IMR-90 (cell line): ENCODE measurements around the gene GTF2H4. TPM values are rescaled to one million over a fixed set of nuclear protein-coding genes. Genes with fewer than 3 reads are reported as not detected.
A peak's percentile ranks its signal among the peaks of the same experiment; 100 is the strongest.

Source experiments
- ATAC-seq: fragments of 200-7000 bp; cut with Tn5 transposase; 2 replicates; pipeline ENCODE4 v1.9.1; 2020; ENCODE audit warnings: low read depth, mild to moderate bottlenecking, moderate library complexity
- BruUV-seq: library from RNA; stranded (reverse); fragments of 400-500 nt; replicated peaks from 2 replicates; lab custom pipeline; 2021; lab: Mats Ljungman, UMichigan
- CTCF ChIA-PET: fragments of 300-600 bp; formaldehyde crosslinking; extraction: SDS; loops from one replicate; lab custom pipeline; 2021; ENCODE audit warnings: antibody characterized with exemption; lab: Yijun Ruan, JAX
- POLR2A ChIA-PET: fragments of 300-600 bp; sonication (Branson Sonifier 250); formaldehyde crosslinking; loops from one replicate; lab custom pipeline; 2022; ENCODE audit warnings: antibody characterized with exemption; ENCODE audit not compliant: unreplicated experiment; lab: Charles Lee
- DNase-seq: peaks from one replicate; pipeline ENCODE4 v3.0.0; 2013
- H2AFZ ChIP-seq: replicated peaks from 2 replicates; pipeline ENCODE3; 2013; ENCODE audit warnings: low read length, mild to moderate bottlenecking; ENCODE audit not compliant: poor library complexity
- H2AK5ac ChIP-seq: 2 replicates; pipeline ENCODE4 v1.6.1; 2013; ENCODE audit warnings: low read depth, low read length, inconsistent platforms
- H2AK9ac ChIP-seq: replicated peaks from 2 replicates; pipeline ENCODE3; 2013; ENCODE audit warnings: mild to moderate bottlenecking, low read depth, low read length, moderate library complexity; ENCODE audit not compliant: poor library complexity
- H2BK120ac ChIP-seq: 2 replicates; pipeline ENCODE4 v1.6.1; 2013; ENCODE audit warnings: low read depth, low read length, inconsistent platforms
- H2BK15ac ChIP-seq: 3 replicates; pipeline ENCODE4 v1.6.1; 2013; ENCODE audit warnings: low read depth, low read length, inconsistent platforms
- H2BK20ac ChIP-seq: 2 replicates; pipeline ENCODE4 v1.6.1; 2013; ENCODE audit warnings: low read depth, mild to moderate bottlenecking, inconsistent platforms, low read length, moderate library complexity
- H2BK5ac ChIP-seq: 2 replicates; pipeline ENCODE4 v1.6.1; 2013; ENCODE audit warnings: mild to moderate bottlenecking, low read depth, low read length, inconsistent platforms; ENCODE audit not compliant: poor library complexity, severe bottlenecking
- H3K14ac ChIP-seq: replicated peaks from 2 replicates; pipeline ENCODE4 v1.6.1; 2013; ENCODE audit warnings: low read depth, low read length, inconsistent platforms
- H3K18ac ChIP-seq: 2 replicates; pipeline ENCODE4 v1.6.1; 2013; ENCODE audit warnings: low read depth, low read length, control low read depth
- H3K23ac ChIP-seq: 2 replicates; pipeline ENCODE4 v1.6.1; 2013; ENCODE audit warnings: low read depth, low read length, inconsistent platforms
- H3K27ac ChIP-seq: 2 replicates; pipeline ENCODE4 v1.5.1; 2013; ENCODE audit warnings: mild to moderate bottlenecking, control low read depth, low read length; ENCODE audit not compliant: insufficient read depth
- H3K27me3 ChIP-seq: 2 replicates; pipeline ENCODE4 v1.6.1; 2013; ENCODE audit warnings: low read length; ENCODE audit not compliant: control insufficient read depth, insufficient read depth
- H3K36me3 ChIP-seq: 2 replicates; pipeline ENCODE4 v1.6.1; 2013; ENCODE audit warnings: low read length, mixed read lengths; ENCODE audit not compliant: control insufficient read depth, insufficient read depth
- H3K4ac ChIP-seq: 2 replicates; pipeline ENCODE4 v1.6.1; 2013; ENCODE audit warnings: low read depth, low read length, inconsistent platforms
- H3K4me1 ChIP-seq: 2 replicates; pipeline ENCODE4 v1.6.1; 2013; ENCODE audit warnings: low read length, mixed read lengths; ENCODE audit not compliant: control insufficient read depth, insufficient read depth
- H3K4me2 ChIP-seq: 2 replicates; pipeline ENCODE4 v1.6.1; 2013; ENCODE audit warnings: low read depth, mild to moderate bottlenecking, control low read depth, low read length, moderate library complexity
- H3K4me3 ChIP-seq: 2 replicates; pipeline ENCODE4 v1.5.1; 2013; ENCODE audit warnings: low read depth, mild to moderate bottlenecking, control low read depth, low read length, moderate library complexity; ENCODE audit not compliant: insufficient read depth
- H3K56ac ChIP-seq: 2 replicates; pipeline ENCODE4 v1.6.1; 2013; ENCODE audit warnings: low read length, inconsistent platforms; ENCODE audit not compliant: insufficient read depth; ENCODE audit errors: extremely low read depth
- H3K79me1 ChIP-seq, 2 experiments: 2 replicates each; pipeline ENCODE4 v1.6.1; 2013; ENCODE audit warnings: low read length in 2 of 2, inconsistent platforms in 1 of 2, low read depth in 1 of 2
- H3K9ac ChIP-seq: 2 replicates; pipeline ENCODE4 v1.6.1; 2013; ENCODE audit warnings: low read depth, low read length, control low read depth
- H3K9me1 ChIP-seq: 2 replicates; pipeline ENCODE4 v1.6.1; 2013; ENCODE audit warnings: low read length, inconsistent platforms; ENCODE audit not compliant: insufficient read depth
- H3K9me3 ChIP-seq: 2 replicates; pipeline ENCODE4 v1.6.1; 2013; ENCODE audit warnings: low read length; ENCODE audit not compliant: control insufficient read depth, insufficient read depth
- H4K20me1 ChIP-seq: 2 replicates; pipeline ENCODE4 v1.6.1; 2013; ENCODE audit warnings: low read length, inconsistent platforms; ENCODE audit not compliant: insufficient read depth
- H4K5ac ChIP-seq: 2 replicates; pipeline ENCODE4 v1.6.1; 2013; ENCODE audit warnings: mild to moderate bottlenecking, low read depth, low read length, control low read depth
- H4K8ac ChIP-seq, 2 experiments: 2 replicates each; pipeline ENCODE4 v1.6.1; 2013; ENCODE audit warnings: low read depth in 2 of 2, low read length in 2 of 2, control low read depth in 1 of 2, inconsistent platforms in 1 of 2
- H4K91ac ChIP-seq: 2 replicates; pipeline ENCODE4 v1.6.1; 2013; ENCODE audit warnings: low read depth, low read length, inconsistent platforms; ENCODE audit not compliant: insufficient read depth
- CEBPB ChIP-seq: IDR thresholded peaks from 2 replicates; pipeline ENCODE4 v1.6.1; 2012; ENCODE audit warnings: low read depth, low read length, improper control_type of control experiment
- MAFK ChIP-seq: IDR thresholded peaks from 2 replicates; pipeline ENCODE4 v1.6.1; 2012; ENCODE audit warnings: low read depth, low read length, improper control_type of control experiment
- WGBS, 2 experiments: methylation state at CpG; one replicate each; pipeline versions ENCODE4 v1.1.5 to v1.1.7; 2013; ENCODE audit warnings: missing lambda C conversion rate in 2 of 2; ENCODE audit not compliant: insufficient read length in 1 of 2; ENCODE audit errors: extremely low coverage in 2 of 2; 5-methylcytosine and 5-hydroxymethylcytosine counted together
- dilution Hi-C: fragments of 300-500 bp; cut with HindIII; formaldehyde crosslinking; loops from one replicate; pipeline ENCODE4 v1.14.3; 2018; ENCODE audit warnings: low sequenced_read_pairs; ENCODE audit not compliant: unreplicated experiment
- in situ Hi-C: fragments of 300-500 bp; cut with MboI; formaldehyde crosslinking; loops from 3 replicates; pipeline ENCODE4 v1.14.3; 2019; ENCODE audit warnings: low sequenced_read_pairs, inconsistent platforms, mixed read lengths
- intact Hi-C: fragments of 100-400 bp; cut with micrococcal nuclease; formaldehyde crosslinking; loops from 2 replicates; pipeline ENCODE4 v1.10.0; 2022
- polyA plus RNA-seq, 3 experiments: library from polyadenylated mRNA; depleted of rRNA; stranded (reverse); fragments of >200 nt; gene quantifications; 2 replicates each; pipeline ENCODE4 v1.2.3, GENCODE V29; 2012; ENCODE audit warnings: low replicate concordance in 1 of 3
- total RNA-seq: library from RNA; depleted of rRNA; stranded (reverse); fragments of >200 nt; gene quantifications from 2 replicates; pipeline ENCODE4 v1.2.3, GENCODE V29; 2012
- TF ChIP-seq, protein P1 (sequence below): fragments of 150-350 bp; IDR thresholded peaks from 2 replicates; pipeline ENCODE4 v1.6.1; 2016; ENCODE audit warnings: low read depth, mild to moderate bottlenecking, low read length, moderate library complexity, borderline replicate concordance

Gene GTF2H4
- total and polyA plus RNA-seq, 2 of the 4 experiments (the other 2 are of a cell fraction), result 13.4 to 30.8 TPM

DNA sequence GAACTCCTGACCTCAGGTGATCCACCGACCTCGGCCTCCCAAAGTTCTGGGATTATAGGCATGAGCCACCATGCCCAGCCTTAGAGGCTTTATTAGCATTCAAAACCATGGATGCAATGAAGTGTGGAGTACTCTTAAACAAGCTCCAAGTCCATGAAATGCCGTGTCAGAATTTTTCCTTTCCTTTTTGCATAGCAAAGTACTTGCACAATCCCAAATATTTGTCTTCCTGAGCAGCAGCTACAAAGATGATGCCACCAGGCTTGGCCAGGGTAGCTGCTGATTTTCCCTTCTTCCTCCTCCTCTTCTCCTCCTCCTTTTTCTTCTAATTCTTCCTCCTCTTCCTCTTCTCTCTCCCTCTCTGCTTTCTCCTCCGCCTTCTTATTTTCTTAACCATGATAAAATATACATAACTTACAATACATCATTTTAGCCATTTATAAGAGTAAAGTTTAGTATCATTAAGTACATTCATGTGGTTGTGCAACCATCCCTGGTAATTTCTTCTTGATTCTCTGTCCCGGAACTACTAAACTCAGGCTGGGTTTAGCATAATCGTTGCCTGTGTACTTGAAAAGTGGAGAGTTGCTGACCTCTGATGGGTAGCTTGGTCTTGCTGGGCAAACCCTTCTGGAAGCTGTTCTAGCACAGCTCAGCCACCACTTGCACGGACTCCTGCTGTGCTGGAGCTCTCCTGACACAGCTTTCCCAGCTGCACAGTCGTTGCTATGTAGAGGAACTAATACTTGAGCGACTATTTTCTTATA is 53.1 kb downstream of the GTF2H4 start:
- Histone ChIP-seq H4K20me1 (no peaks in the 10 kb centered on the region), H3K9ac (no peak overlapping the region), H3K4me3 (no peak overlapping the region), H2BK20ac (no peak overlapping the region), H4K91ac (no peak overlapping the region), H3K4ac (no peak overlapping the region), H2BK120ac (no peak overlapping the region), H3K56ac (no peak overlapping the region), H3K4me2 (no peak overlapping the region), H3K36me3 (no peaks in the 10 kb centered on the region), H3K14ac (no peak overlapping the region), H3K4me1 (no peaks in the 10 kb centered on the region), H4K8ac (no peak overlapping the region), H2BK15ac (no peak overlapping the region), H3K27me3 (peaks cover 51% of the 10 kb centered on the region), H3K27ac (no peak overlapping the region), H3K23ac (no peak overlapping the region), H2AK9ac (no peak overlapping the region), H2AK5ac (no peak overlapping the region), H3K9me1 (no peaks in the 10 kb centered on the region), H4K5ac (no peak overlapping the region), H2BK5ac (no peak overlapping the region), H2AFZ (no peak overlapping the region), H3K18ac (no peak overlapping the region), H3K79me1 (no peaks in the 10 kb centered on the region), H3K9me3 (no peaks in the 10 kb centered on the region; the same call in none of the 2 replicates)
- peak; percentile 50; the same call in 1 of the 2 replicates for TF ChIP-seq CEBPB
- no peak for TF ChIP-seq MAFK
- TF ChIP-seq, protein P1, sequence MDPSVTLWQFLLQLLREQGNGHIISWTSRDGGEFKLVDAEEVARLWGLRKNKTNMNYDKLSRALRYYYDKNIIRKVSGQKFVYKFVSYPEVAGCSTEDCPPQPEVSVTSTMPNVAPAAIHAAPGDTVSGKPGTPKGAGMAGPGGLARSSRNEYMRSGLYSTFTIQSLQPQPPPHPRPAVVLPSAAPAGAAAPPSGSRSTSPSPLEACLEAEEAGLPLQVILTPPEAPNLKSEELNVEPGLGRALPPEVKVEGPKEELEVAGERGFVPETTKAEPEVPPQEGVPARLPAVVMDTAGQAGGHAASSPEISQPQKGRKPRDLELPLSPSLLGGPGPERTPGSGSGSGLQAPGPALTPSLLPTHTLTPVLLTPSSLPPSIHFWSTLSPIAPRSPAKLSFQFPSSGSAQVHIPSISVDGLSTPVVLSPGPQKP, result no peak
- WGBS, 2 experiments, result 22 to 100% methylated on average over 1 of the region's 9 CpGs
- DNase-seq (peak; percentile 23), ATAC-seq (peak; percentile 46)
- ChIA-PET CTCF (interaction anchor here (0.8 to 1.7 kb wide), 4 partner anchors 19 to 119 kb away, joined by 3 to 5 read pairs (median 4); no protein-coding TSS in a partner anchor), POLR2A (no interaction called here)
- intact Hi-C loops, result no loop called here
- in situ Hi-C loops, result no loop called here
- dilution Hi-C loops, result no loop called here
- BruUV-seq, result no TSS peak
